ENCODE results near the gene SHB.

SHB gene

GRCh38 chr9:38068701-38069628, at the start of gene SHB:
SHB (minus strand) TSS chr9:38069227; CDS start chr9:38068645, 582 bp downstream.
- no peak for FAIRE-seq

- FAIRE-seq: no peak
These were observed 48.6 kb upstream of the SHB start for GRCh38 chr9:38117651-38118050.

GRCh38 chr9:38114905-38115304, 45.9 kb upstream of the SHB start:
- no peak for FAIRE-seq

GRCh38 chr9:38112456-38112855, 43.4 kb upstream of the SHB start:
- no peak for FAIRE-seq

- no peak for FAIRE-seq
These were observed 43.0 kb upstream of the SHB start for GRCh38 chr9:38112049-38112448.

- no peak for FAIRE-seq
These were observed 41.4 kb upstream of the SHB start for GRCh38 chr9:38110476-38110875.

- FAIRE-seq: no peak
These were observed 40.6 kb upstream of the SHB start for GRCh38 chr9:38109601-38110000.

GRCh38 chr9:38108326-38108725, 39.3 kb upstream of the SHB start:
- no peak for FAIRE-seq

- no peak for FAIRE-seq
These were observed 38.8 kb upstream of the SHB start for GRCh38 chr9:38107811-38108304.

GRCh38 chr9:38107405-38107804, 38.4 kb upstream of the SHB start:
- no peak for FAIRE-seq

GRCh38 chr9:38106488-38106887, 37.5 kb upstream of the SHB start:
- no peak for FAIRE-seq

GRCh38 chr9:38103340-38103739, 34.3 kb upstream of the SHB start:
- no peak for FAIRE-seq

- FAIRE-seq: no peak
These were observed 32.4 kb upstream of the SHB start for GRCh38 chr9:38101423-38101822.

- no peak for FAIRE-seq
These were observed 27.3 kb upstream of the SHB start for GRCh38 chr9:38096238-38096805.

GRCh38 chr9:38094165-38094564, 25.1 kb upstream of the SHB start:
- no peak for FAIRE-seq

- FAIRE-seq: no peak
These were observed 23.6 kb upstream of the SHB start for GRCh38 chr9:38092656-38093055.

GRCh38 chr9:38092200-38092524, 23.1 kb upstream of the SHB start:
- FAIRE-seq: no peak

- FAIRE-seq: no peak
These were observed 22.5 kb upstream of the SHB start for GRCh38 chr9:38091310-38092199.

- no peak for FAIRE-seq
These were observed 21.1 kb upstream of the SHB start for GRCh38 chr9:38090170-38090569.

GRCh38 chr9:38089387-38090165, 20.5 kb upstream of the SHB start:
- no peak for FAIRE-seq

GRCh38 chr9:38088006-38088925, 19.2 kb upstream of the SHB start:
- FAIRE-seq: no peak

Measured in endometrium (tissue), 2 donors.